Heart right ventricle (tissue), 16 donors: ENCODE results near the gene CLMP. TPM values are rescaled to one million over a fixed set of nuclear protein-coding genes. Genes with fewer than 3 reads are reported as not detected.

Experiments used
- ATAC-seq, 8 donors: fragments of 200-7000 bp; cut with Tn5 transposase; one replicate each; pipeline ENCODE4 v1.9.1; 2020; ENCODE audit warnings: mild to moderate bottlenecking in 8 of 8, moderate library complexity in 8 of 8, moderate number of reproducible peaks in 1 of 8
- DNase-seq, 2 donors: peaks; one replicate each; pipeline ENCODE4 v3.0.0-alpha.2; 2020
- H3K27ac ChIP-seq, 10 donors: fragments of 200-600 bp; sonication (generic) in 2 of 10; one replicate each; pipeline versions ENCODE4 v1.5.0 to v1.8.0; 2020 to 2022; ENCODE audit warnings: mild to moderate bottlenecking in 3 of 10
- H3K27me3 ChIP-seq, 7 donors: fragments of 200-600 bp; one replicate each; pipeline ENCODE4 v1.8.0; 2021 to 2022; ENCODE audit warnings: mild to moderate bottlenecking in 2 of 7
- H3K36me3 ChIP-seq, 9 donors: fragments of 200-600 bp; sonication (generic) in 1 of 9; one replicate each; pipeline versions ENCODE4 v1.5.0 to v1.8.0; 2020 to 2022; ENCODE audit warnings: mild to moderate bottlenecking in 2 of 9
- H3K4me1 ChIP-seq, 9 donors: fragments of 200-600 bp; sonication (generic) in 1 of 9; one replicate each; pipeline versions ENCODE4 v1.5.0 to v1.8.0; 2020 to 2022; ENCODE audit warnings: mild to moderate bottlenecking in 4 of 9
- H3K4me3 ChIP-seq, 10 donors: fragments of 200-600 bp; sonication (generic) in 2 of 10; one replicate each; pipeline versions ENCODE4 v1.5.0 to v1.8.0; 2020 to 2022; ENCODE audit warnings: mild to moderate bottlenecking in 7 of 10, moderate library complexity in 2 of 10
- H3K9me3 ChIP-seq, 11 donors: fragments of 200-600 bp in 10 of 11; sonication (generic) in 2 of 11; one replicate each; pipeline versions ENCODE4 v1.5.0 to v1.8.0; 2013 to 2022; ENCODE audit warnings: mild to moderate bottlenecking in 2 of 11, control low read depth in 1 of 11, moderate library complexity in 1 of 11
- CTCF ChIP-seq, 9 donors: fragments of 200-600 bp; sonication (generic) in 2 of 9; IDR thresholded peaks; one replicate each; pipeline versions ENCODE4 v1.5.0 to v1.8.0; 2021 to 2022; ENCODE audit warnings: antibody characterized with exemption in 9 of 9, mild to moderate bottlenecking in 5 of 9, moderate library complexity in 1 of 9
- WGBS, 2 donors: extraction: QIAGEN DNeasy Blood & Tissue Kit; methylation state at CpG; one replicate each; pipeline ENCODE4 v1.1.7; 2013; ENCODE audit warnings: inconsistent platforms in 1 of 2; 5-methylcytosine and 5-hydroxymethylcytosine counted together
- intact Hi-C, 10 donors: fragments of 100-400 bp; cut with DNase I; formaldehyde crosslinking; loops; one replicate each; pipeline versions ENCODE4 v1.11.1 to v1.14.2; 2022
- polyA plus RNA-seq, 2 donors: library from polyadenylated mRNA; stranded (reverse); fragments of 200-250 nt; gene quantifications; one replicate each; pipeline ENCODE4 v1.2.3, GENCODE V29; 2013
- total RNA-seq, 10 donors: library from RNA; stranded (reverse); fragmentation: NEBNext Ultra II Directional in 3 of 10; extraction: Animal tissue kit (Norgen Biotek cat#: 25700) in 3 of 10; gene quantifications; one replicate each; pipeline versions ENCODE4 v1.2.1 to v1.2.4, GENCODE V29; 2021 to 2023
- donor health status: Arrhythmogenic right ventricular cardiomyopathy.
- donor health status: ischemic (EF 13 %, LVEDD 7.1; RV severe dilation, severe dysfunction).
- donor health status: healthy with polysubstance abuse.
- donor health status: DM: no; HTN: yes; CAD: no.
- donor health status: DM: no; HTN: no; CAD: no.
- donor health status: ischemic (EF 25% LVEDD 6.9; RV normal size, moderate dysfunction).
- donor health status: ischemic (EF 25% LVEDD 5.7; RV mildly dilated, moderate dysfunction).
- donor health status: healthy.
- donor health status: DM: yes; HTN: yes; CAD: no.
- donor health status: Ischemic cardiomyopathy.
- donor health status: ischemic (EF 35%, LVEDD 5.7; RV mildly dilated, moderate dysfunction).
- donor health status: nonischemic (EF 11% LVEDD 7.7; RV severe dilation, severe dysfunction).
- donor health status: DM: yes; HTN: yes; CAD: no.
- donor health status: PGD.
- donor health status: ischemic (EF 29% LVEDD 5.4; RV normal size, mild dysfunction).
- donor health status: nonischemic (EF 23%, LVEDD 6.1; RV moderate dilation, normal function).

CLMP gene
- total and polyA plus RNA-seq, 12 donors: 1.9 to 16.9 (median 5.2) TPM

GRCh38 chr11:123030517-123030916 is 164.5 kb downstream of the CLMP start:
- DNase-seq: no peak
- ATAC-seq: no peak
- intact Hi-C loops: no loop called here
- H3K4me1 ChIP-seq: no peaks in the 10 kb centered on the region
- 64 to 78% methylated on average over 4 of the region's 4 CpGs for WGBS, 2 donors
- peaks cover 0 to 7% (median 0%) of the 10 kb centered on the region in 7 donors for H3K27me3 ChIP-seq
- H3K4me3 ChIP-seq: no peak overlapping the region
- H3K36me3 ChIP-seq: no peaks in the 10 kb centered on the region
- H3K9me3 ChIP-seq: no peaks in the 10 kb centered on the region
- no peak overlapping the region for H3K27ac ChIP-seq
- TF ChIP-seq CTCF (IDR thresholded peaks at IDR 0.05): no peak

GRCh38 chr11:123020968-123021367 is 174.1 kb downstream of the CLMP start:
- Histone ChIP-seq H3K4me1 (peaks cover 0 to 8% (median 0%) of the 10 kb centered on the region in 9 donors), H3K9me3 (no peaks in the 10 kb centered on the region), H3K4me3 (no peak overlapping the region), H3K27me3 (peaks cover 0 to 25% (median 15%) of the 10 kb centered on the region in 7 donors), H3K27ac (no peak overlapping the region), H3K36me3 (no peaks in the 10 kb centered on the region)
- intact Hi-C loops: loop anchor here in 7 of 10 donors (2.0 to 10.0 kb wide), 5 partner anchors 106 to 159 kb away; no protein-coding TSS in a partner anchor
- peak in 8 of 9 donors; percentile 8 to 65 (median 51) for TF ChIP-seq CTCF (IDR thresholded peaks at IDR 0.05)
- 35 to 41% methylated on average over 2 of the region's 2 CpGs for WGBS, 2 donors
- ATAC-seq: peak in 2 of 8 donors; percentile 35 to 42
- no peak for DNase-seq

Other genes starting within 250 kb of the CLMP start
- gene BSX, start 213.4 kb downstream of the CLMP start, total RNA-seq: not detected
- gene BSX, start 213.4 kb downstream of the CLMP start, polyA plus RNA-seq: not detected
- 1,000 to 10,000 TPM in 7 of 10 donors, 100 to 1,000 TPM in 3; 700 to 1,440 (median 1,139) TPM for gene HSPA8, start 133.1 kb downstream of the CLMP start, total RNA-seq
- gene HSPA8, start 133.1 kb downstream of the CLMP start, polyA plus RNA-seq: 100 to 1,000 TPM in 1 of 2 donors, 10 to 100 TPM in 1; 52.9 to 860 TPM
- gene GRAMD1B, start 235.0 kb upstream of the CLMP start, total RNA-seq: 10 to 100 TPM in 9 of 10 donors, 1 to 10 TPM in 1; 8.4 to 41.0 (median 23.3) TPM
- 10 to 100 TPM in 1 of 2 donors, 1 to 10 TPM in 1; 7.3 to 16.1 TPM for gene GRAMD1B, start 235.0 kb upstream of the CLMP start, polyA plus RNA-seq